HepG2 (cell line): ENCODE data around the gene CRYGA. TPM values are rescaled to one million over a fixed set of nuclear protein-coding genes. Genes with fewer than 3 reads are reported as not detected.

Experiments used
- ATF2 ChIP-seq: sonication (generic); formaldehyde crosslinking; IDR thresholded peaks from 2 replicates; pipeline ENCODE4 v1.4.0; 2020; ENCODE audit warnings: missing genetic modification reagents
- ELF1 ChIP-seq: sonication (generic); formaldehyde crosslinking; IDR thresholded peaks from 2 replicates; pipeline ENCODE4 v1.4.0; 2020; ENCODE audit warnings: missing genetic modification reagents
- GFI1 ChIP-seq: sonication (generic); formaldehyde crosslinking; IDR thresholded peaks from 2 replicates; pipeline ENCODE4 v1.5.0; 2020; ENCODE audit warnings: missing genetic modification reagents, mild to moderate bottlenecking, borderline replicate concordance
- HMGXB4 ChIP-seq, 2 experiments: sonication (generic) in 1 of 2; formaldehyde crosslinking in 1 of 2; IDR thresholded peaks; 2 replicates each; pipeline versions ENCODE4 v1.4.0 to v1.6.1; 2018 to 2020; ENCODE audit warnings: missing genetic modification reagents in 2 of 2, borderline replicate concordance in 1 of 2, low read depth in 1 of 2, mild to moderate bottlenecking in 1 of 2, missing biosample characterization in 1 of 2
- KLF11 ChIP-seq: IDR thresholded peaks from 2 replicates; pipeline ENCODE4 v1.6.1; 2016; ENCODE audit warnings: missing compliant biosample characterization
- MBD4 ChIP-seq: IDR thresholded peaks from 2 replicates; pipeline ENCODE4 v1.6.1; 2012; ENCODE audit warnings: low read length, inconsistent platforms, borderline replicate concordance
- PHB2 ChIP-seq: fragments of 450-650 bp; IDR thresholded peaks from 2 replicates; pipeline ENCODE4 v1.6.1; 2018; ENCODE audit not compliant: partially characterized antibody
- TBX2 ChIP-seq: sonication (generic); formaldehyde crosslinking; IDR thresholded peaks from 2 replicates; pipeline ENCODE4 v1.5.0; 2020; ENCODE audit warnings: missing genetic modification reagents, mild to moderate bottlenecking, borderline replicate concordance
- ZNF276 ChIP-seq: sonication (generic); formaldehyde crosslinking; IDR thresholded peaks from 2 replicates; pipeline ENCODE4 v1.4.0; 2020; ENCODE audit warnings: mild to moderate bottlenecking, low read depth, missing genetic modification reagents
- ZNF383 ChIP-seq: sonication (generic); formaldehyde crosslinking; IDR thresholded peaks from 2 replicates; pipeline ENCODE4 v1.4.0; 2020; ENCODE audit warnings: missing genetic modification reagents, mild to moderate bottlenecking, borderline replicate concordance
- ZNF563 ChIP-seq: sonication (generic); formaldehyde crosslinking; IDR thresholded peaks from 2 replicates; pipeline ENCODE4 v1.8.0; 2022; ENCODE audit warnings: mild to moderate bottlenecking, moderate library complexity, missing genetic modification reagents
- ZSCAN31 ChIP-seq: sonication (generic); formaldehyde crosslinking; IDR thresholded peaks from 2 replicates; pipeline ENCODE4 v1.5.0; 2020; ENCODE audit warnings: low read depth, mild to moderate bottlenecking, missing genetic modification reagents
- polyA plus RNA-seq, 8 experiments: library from polyadenylated mRNA; depleted of rRNA in 3 of 8; stranded (reverse) in 7 of 8; unstranded in 1 of 8; fragments of >200 nt; fragmentation: Illumina TruSeq in 4 of 8; extraction: Trizol in 4 of 8; gene quantifications; 2 replicates each; pipeline versions ENCODE4 v1.2.1 to v1.2.3, GENCODE V29; 2011 to 2016; ENCODE audit warnings: low read depth in 4 of 8, missing spikeins in 1 of 8, mixed read lengths in 1 of 8; ENCODE audit not compliant: insufficient read depth in 1 of 8
- total RNA-seq, 5 experiments: library from RNA; depleted of rRNA; stranded (reverse); fragments of >200 nt; fragmentation: Illumina TruSeq; extraction: Trizol; gene quantifications; 2 replicates each; pipeline ENCODE4 v1.2.3, GENCODE V29; 2016; ENCODE audit warnings: low read depth in 1 of 5
- TF ChIP-seq, protein P1 (sequence below): sonication (generic); formaldehyde crosslinking; IDR thresholded peaks from 2 replicates; pipeline ENCODE4 v1.9.0; 2021; ENCODE audit warnings: missing genetic modification reagents, mild to moderate bottlenecking, borderline replicate concordance
- TF ChIP-seq, protein P2 (sequence below): IDR thresholded peaks from 2 replicates; pipeline ENCODE4 v1.6.1; 2016; ENCODE audit warnings: missing compliant biosample characterization, missing genetic modification reagents, borderline replicate concordance
- TF ChIP-seq, protein P3 (sequence below): sonication (generic); formaldehyde crosslinking; conservative IDR thresholded peaks from 2 replicates; pipeline ENCODE4 v1.4.0; 2020; ENCODE audit warnings: mild to moderate bottlenecking, missing genetic modification reagents, moderate library complexity

The CRYGA gene
- total and polyA plus RNA-seq, 2 of the 13 experiments (the other 11 are each of a cell fraction or from before 2014, with no cell fraction given): not detected

DNA sequence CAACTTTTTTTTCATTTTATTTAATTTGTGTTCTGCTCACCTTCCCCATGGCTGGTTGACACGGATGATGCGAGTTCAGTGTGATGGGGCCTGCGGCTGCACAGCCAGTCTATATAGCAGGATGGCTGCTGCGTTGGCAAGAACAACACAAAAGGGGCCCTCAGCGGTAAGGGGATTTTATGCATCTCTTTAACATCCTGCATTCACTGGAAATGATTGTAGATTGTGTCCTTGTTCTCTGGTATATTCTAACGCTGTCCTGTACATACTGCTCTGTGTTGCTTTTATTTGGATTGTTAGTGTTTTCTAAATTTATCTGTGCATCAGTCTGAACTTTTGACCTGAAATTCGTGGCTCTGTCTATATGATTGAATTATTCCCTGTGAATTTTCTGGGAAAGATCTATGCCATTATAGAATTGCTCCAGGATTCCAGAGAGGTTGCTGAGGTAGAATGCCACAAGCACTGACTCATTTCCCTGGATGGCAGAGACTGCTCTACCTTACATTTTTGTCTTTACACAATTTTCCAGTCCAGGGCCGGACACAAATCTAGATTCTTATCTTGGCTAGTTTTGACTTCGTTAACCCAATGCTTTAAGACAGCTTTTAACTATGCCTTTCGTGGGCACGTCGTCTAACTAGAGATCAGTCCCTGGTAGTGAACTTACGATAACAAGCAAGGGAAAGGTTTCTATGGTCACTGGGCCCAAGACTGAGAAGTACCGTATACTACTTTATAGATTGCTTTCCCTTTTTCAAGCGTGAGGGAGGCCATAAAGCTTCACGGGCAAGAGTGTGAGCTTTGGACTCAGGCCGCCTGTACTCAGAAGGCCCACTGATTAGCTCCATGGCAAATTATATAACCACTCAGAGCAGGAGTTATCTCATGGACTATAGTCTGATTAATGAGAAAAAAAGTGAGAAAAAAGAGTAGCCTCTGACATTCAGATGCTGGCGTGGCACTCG is 33.4 kb downstream of the CRYGA start, which contains the start of gene CRYGC (continued):
- TF ChIP-seq MBD4 (no peak), ATF2 (CRISPR knock-in tag) (0 out of 2 replicates have a peak, but pooled peaks have one; percentile 30), TBX2 (peak; percentile 77; the same call in 1 of the 2 replicates), HMGXB4 (CRISPR knock-in tag; IDR thresholded peaks at IDR 0.05; ENCODE audit: borderline replicate concordance in 1 of 2, low read depth in 1 of 2) (0 out of 4 replicates have a peak, but pooled peaks have one; percentile 25 to 39), GFI1 (CRISPR knock-in tag) (peak; percentile 61; the same call in 1 of the 2 replicates), KLF11 (CRISPR knock-in tag) (no peak), ZNF383 (CRISPR knock-in tag) (no peak), ZNF276 (CRISPR knock-in tag) (no peak), ELF1 (no peak), PHB2 (no peak), ZSCAN31 (CRISPR knock-in tag) (0 out of 2 replicates have a peak, but pooled peaks have one; percentile 50), ZNF563 (CRISPR knock-in tag) (no peak)
- TF ChIP-seq, protein P1, sequence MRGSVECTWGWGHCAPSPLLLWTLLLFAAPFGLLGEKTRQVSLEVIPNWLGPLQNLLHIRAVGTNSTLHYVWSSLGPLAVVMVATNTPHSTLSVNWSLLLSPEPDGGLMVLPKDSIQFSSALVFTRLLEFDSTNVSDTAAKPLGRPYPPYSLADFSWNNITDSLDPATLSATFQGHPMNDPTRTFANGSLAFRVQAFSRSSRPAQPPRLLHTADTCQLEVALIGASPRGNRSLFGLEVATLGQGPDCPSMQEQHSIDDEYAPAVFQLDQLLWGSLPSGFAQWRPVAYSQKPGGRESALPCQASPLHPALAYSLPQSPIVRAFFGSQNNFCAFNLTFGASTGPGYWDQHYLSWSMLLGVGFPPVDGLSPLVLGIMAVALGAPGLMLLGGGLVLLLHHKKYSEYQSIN (CRISPR knock-in tag): no peak
- TF ChIP-seq, protein P2, sequence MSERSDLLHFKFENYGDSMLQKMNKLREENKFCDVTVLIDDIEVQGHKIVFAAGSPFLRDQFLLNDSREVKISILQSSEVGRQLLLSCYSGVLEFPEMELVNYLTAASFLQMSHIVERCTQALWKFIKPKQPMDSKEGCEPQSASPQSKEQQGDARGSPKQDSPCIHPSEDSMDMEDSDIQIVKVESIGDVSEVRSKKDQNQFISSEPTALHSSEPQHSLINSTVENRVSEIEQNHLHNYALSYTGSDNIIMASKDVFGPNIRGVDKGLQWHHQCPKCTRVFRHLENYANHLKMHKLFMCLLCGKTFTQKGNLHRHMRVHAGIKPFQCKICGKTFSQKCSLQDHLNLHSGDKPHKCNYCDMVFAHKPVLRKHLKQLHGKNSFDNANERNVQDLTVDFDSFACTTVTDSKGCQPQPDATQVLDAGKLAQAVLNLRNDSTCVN (CRISPR knock-in tag): peak; percentile 57; the same call in 1 of the 2 replicates
- TF ChIP-seq, protein P3, sequence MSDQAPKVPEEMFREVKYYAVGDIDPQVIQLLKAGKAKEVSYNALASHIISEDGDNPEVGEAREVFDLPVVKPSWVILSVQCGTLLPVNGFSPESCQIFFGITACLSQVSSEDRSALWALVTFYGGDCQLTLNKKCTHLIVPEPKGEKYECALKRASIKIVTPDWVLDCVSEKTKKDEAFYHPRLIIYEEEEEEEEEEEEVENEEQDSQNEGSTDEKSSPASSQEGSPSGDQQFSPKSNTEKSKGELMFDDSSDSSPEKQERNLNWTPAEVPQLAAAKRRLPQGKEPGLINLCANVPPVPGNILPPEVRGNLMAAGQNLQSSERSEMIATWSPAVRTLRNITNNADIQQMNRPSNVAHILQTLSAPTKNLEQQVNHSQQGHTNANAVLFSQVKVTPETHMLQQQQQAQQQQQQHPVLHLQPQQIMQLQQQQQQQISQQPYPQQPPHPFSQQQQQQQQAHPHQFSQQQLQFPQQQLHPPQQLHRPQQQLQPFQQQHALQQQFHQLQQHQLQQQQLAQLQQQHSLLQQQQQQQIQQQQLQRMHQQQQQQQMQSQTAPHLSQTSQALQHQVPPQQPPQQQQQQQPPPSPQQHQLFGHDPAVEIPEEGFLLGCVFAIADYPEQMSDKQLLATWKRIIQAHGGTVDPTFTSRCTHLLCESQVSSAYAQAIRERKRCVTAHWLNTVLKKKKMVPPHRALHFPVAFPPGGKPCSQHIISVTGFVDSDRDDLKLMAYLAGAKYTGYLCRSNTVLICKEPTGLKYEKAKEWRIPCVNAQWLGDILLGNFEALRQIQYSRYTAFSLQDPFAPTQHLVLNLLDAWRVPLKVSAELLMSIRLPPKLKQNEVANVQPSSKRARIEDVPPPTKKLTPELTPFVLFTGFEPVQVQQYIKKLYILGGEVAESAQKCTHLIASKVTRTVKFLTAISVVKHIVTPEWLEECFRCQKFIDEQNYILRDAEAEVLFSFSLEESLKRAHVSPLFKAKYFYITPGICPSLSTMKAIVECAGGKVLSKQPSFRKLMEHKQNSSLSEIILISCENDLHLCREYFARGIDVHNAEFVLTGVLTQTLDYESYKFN (CRISPR knock-in tag): peak; percentile 90
